ENCODE data around the gene MOB3C.

- TF ChIP-seq CTCF (IDR thresholded peaks at IDR 0.05; ENCODE audit: insufficient read depth, low read length, poor library complexity, severe bottlenecking) (no peak), EZH2phosphoT487 (conservative IDR thresholded peaks at IDR 0.05; ENCODE audit: low read length) (no peak)
Observed at GRCh38 chr1:46592823-46593222, 23.8 kb downstream of the MOB3C start.

All from SU-DHL-6 (cell line).